ENCODE data around the gene SRR.
"Not testable (repeated sequence)": the region's sequence is repeated elsewhere in the genome, so short reads cannot be mapped to it uniquely, and the experiment has no call there.

The SRR gene

DNA sequence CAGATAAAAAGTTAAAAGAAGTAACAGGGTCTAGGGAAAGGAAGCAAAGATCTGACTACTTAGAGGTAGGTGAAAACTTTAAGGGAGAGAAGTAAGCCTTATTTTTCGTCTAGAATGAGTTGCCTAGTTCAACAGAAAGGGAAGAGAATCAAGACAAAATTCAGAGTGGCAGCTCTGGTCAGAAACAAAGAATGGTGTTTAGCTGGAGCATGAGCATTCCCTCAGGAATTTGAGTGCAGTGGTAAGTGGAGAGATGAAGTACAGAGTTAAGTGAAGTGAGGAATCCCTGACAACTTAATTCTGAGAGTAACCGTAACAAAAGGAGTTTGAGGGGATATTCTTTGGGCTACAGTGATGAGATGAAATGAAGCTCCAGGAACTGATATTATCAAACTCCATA is 11.7 kb upstream of the SRR start:
- DNase-seq (ENCODE audit: low read depth), result no peak

DNA sequence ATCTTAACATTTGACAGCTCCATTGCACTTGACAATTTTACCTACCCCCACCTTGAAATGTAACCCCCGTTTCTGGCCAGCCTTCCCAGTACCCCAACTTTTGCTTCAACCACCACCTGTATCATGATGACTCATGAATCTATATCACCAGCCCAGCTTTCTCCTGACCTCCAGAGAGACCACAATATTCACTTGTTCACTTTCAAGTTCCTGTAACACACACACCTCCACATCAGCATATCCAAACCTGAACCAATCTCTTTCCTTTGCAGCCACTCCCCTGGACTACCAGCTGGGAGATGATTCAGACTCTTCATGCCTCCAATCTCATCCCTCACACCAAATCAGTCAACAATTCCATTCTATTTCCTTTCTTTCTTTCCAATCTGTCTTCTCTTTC is 8.2 kb upstream of the SRR start:
- no peak for DNase-seq (ENCODE audit: low read depth)

DNA sequence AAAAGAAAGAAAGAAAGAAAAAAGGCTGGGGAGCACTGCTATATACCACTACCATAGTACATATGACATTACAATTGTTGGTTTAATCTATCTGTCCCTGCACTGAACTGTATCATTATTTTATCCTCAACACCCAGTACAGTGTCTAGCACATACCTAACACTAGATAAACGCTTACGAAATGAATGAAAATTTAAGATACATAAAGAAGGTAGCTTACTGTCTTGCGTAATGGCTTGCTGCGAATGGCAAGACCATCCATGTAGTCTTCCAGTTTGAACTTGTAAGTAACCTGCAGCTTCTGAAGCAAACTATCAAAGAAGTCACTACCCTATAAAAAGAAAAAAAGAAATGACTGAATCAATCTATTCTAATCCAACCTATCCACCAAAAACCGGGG is 6.7 kb upstream of the SRR start:
- DNase-seq (ENCODE audit: low read depth), result no peak

DNA sequence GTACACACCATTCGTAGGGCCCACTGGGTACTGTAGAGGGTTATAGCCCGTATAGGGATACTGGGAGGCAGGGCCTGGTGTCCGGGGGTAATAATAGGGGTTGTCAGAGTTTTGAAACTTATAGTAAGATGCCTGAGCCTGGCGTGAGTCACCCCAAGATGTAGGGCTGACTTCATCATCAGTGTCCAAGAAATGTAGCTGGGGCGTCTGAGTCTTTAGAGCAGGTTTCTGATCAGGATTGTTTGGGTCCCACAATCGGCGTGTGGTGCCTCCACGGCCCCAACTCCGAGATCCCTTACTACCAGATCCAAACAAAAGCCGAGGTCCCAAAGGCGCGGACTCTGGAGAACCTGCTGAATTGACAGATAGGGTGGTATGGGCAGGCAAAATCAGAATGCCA is 4.6 kb upstream of the SRR start:
- no peak for DNase-seq (ENCODE audit: low read depth)

DNA sequence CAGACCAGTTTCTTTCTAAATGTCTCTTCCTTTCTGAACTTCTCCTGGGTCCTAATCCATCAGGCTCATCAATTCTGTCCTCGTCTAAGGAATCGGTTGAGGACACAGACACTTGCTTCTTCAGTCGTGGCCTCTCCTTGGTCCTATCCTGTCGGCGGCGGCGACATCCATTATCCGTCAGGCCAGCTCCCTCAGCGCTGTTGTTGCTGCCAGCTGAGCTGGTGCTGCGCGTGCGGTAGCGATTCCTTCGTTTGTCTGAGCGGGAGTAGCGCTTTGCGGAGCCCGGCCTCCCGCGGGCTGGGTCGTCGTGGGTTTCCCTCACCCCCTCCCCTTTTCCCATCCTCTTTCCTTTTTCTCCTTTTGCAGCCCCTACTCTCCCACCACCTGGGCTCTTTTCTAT is 4.0 kb upstream of the SRR start:
- no peak for DNase-seq (ENCODE audit: low read depth)

DNA sequence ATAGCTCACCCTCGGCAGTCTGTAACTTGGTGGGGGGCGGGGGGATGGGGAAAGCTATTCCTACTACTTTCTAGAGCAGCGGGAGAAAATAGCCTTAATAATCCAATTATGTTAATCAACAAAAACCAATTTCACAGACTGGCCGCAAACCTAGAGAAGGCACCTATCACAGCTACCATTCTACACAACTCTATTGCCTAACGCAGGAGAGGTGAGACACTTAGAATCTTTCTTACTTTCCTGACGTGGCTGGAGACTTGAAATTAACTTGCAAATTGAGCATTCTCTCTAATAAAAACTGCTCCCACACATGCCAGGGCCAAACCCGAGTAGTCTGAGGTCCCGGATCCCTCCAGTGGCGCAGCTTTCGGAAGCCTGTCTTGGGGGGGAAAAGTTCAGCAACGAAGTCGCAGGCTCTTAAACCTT is 959 bp upstream of the SRR start:
- DNase-seq (ENCODE audit: low read depth), result peak; percentile 9

DNA sequence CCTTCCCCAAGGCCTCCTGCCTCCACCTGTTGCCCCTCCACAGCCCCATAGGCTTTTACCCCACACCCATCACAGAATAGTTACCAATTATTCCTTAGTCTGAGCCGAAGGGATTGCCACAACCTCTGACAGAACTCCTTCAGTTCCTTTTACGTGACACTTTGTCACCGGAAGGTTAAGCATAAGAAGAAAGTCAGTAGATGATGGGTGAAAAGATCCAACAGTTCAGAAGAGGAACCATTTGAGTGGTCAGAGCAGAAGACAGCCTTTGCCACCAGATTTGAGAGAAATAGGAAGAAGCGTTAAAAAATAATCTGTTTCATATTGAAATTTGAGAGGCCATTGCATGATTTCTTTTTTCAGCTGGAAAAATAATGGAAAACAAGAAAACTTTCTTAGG is 1.2 kb downstream of the SRR start:
- no peak for DNase-seq (ENCODE audit: low read depth)

DNA sequence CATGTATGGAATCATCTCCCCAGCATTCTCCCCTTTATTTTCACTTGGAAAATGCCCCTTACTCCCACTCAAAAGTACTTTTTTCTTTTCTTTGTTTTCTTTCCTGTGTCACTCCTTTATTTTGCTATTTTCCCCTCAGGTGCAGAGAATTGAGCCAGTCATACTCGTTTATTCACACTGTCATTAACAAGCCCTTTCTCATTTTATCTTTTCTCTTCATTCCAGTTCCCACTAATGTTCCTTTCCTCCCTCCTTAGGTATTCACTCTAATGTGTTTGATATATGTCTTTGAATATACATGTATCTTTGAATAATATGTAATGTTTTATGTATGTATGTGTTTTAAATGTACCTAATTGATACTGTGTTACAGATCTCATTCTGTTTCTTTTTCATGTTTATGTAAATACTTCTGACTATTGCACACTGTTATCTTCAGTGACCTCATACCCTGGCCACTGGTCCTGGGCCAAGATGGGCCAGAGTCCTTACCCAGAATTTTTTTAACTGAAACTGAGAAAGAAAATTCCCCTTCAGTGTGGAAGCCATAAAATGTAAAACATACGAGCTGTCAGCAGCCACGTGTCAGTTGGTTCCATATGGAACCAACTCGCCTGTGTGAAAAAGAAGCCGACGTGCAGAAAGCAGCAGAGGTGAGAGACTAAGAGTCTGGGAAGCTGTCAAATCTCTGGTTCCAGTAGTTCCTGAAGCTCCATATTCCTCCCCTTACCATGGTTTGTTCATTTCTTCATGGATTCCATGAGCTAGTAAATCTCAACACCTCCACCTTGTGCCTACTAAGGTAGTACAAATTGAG is 5.8 kb downstream of the SRR start:
- no peak for DNase-seq (ENCODE audit: low read depth)

DNA sequence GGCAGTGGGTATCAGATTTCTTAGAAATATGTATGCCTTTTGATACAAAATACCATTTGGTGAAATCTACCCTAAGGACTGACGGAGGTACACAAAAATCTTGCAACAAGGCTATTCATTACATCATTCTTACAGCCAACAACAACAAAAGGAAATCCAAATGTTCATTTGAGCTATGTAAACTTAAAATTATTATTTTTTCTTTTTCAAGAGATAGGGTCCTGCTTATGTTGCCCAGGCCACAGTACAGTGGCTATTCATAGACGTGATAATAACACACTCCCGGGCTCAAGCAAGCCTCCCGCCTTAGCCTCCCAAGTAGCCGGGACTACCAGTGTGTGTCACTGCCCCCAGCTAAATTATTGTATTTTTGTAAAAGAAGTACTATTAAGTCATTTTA is 9.0 kb downstream of the SRR start:
- no peak for DNase-seq (ENCODE audit: low read depth)

DNA sequence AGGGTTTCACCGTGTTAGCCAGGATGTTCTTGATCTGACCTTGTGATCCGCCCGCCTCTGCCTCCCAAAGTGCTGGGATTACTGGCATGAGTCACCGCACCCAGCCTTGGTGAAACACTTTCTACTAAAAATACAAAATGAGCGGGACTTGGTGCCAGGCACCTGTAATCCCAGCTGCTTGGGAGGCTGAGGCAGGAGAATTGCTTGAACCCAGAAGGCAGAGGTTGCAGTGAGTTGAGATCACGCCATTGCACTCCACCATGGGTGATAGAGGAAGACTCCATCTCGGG is 13.1 kb downstream of the SRR start:
- DNase-seq (ENCODE audit: low read depth), result not testable (repeated sequence)

DNA sequence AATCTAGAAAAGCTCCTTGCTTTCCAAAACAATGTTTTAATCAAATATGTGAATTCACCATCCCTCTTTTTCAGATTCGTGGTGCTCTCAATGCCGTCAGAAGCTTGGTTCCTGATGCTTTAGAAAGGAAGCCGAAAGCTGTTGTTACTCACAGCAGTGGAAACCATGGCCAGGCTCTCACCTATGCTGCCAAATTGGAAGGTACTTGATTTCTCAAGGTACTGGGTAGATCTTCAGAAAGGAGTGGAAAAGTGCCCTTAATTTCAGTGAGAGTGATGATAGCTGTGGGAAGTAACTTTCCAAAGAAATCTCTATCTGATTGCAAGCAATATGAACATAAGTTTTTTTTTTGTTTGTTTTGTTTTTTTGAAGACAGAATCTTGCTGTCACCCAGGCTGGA is 14.0 kb downstream of the SRR start:
- DNase-seq (ENCODE audit: low read depth), result no peak

DNA sequence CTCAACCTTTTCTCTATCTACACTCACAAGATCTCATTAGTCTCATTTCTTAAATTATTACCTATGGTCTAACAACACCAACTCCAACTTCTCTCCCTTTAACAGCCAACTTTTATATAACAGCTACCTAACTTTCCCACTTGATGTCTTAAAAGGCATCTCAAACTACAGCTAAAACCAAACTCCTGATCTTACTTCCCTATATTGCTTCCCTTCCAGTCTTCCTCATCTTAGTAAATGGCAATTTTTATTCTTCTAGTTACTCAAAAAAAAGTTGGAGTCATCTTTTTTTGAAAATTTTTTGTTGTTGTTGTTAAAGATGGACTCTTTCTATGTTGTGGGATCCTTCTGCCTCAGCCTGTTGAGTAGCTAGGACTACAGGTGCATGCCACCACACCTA is 15.3 kb downstream of the SRR start:
- DNase-seq (ENCODE audit: low read depth), result no peak

DNA sequence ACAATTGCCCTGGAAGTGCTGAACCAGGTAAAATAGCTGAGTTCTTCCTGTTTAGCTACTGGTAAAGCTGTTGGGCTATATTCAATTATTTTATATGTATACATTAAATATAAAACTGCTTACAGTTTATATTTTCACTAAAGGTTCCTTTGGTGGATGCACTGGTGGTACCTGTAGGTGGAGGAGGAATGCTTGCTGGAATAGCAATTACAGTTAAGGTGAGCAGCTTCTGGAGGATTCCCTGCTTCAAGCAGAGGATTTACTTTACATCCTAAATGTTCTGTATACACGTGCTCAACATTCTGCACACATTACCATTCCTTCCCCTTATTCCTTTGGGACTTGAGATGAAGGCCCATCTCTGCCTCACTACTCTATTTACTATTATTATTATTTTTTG is 17.6 kb downstream of the SRR start:
- no peak for DNase-seq (ENCODE audit: low read depth)

DNA sequence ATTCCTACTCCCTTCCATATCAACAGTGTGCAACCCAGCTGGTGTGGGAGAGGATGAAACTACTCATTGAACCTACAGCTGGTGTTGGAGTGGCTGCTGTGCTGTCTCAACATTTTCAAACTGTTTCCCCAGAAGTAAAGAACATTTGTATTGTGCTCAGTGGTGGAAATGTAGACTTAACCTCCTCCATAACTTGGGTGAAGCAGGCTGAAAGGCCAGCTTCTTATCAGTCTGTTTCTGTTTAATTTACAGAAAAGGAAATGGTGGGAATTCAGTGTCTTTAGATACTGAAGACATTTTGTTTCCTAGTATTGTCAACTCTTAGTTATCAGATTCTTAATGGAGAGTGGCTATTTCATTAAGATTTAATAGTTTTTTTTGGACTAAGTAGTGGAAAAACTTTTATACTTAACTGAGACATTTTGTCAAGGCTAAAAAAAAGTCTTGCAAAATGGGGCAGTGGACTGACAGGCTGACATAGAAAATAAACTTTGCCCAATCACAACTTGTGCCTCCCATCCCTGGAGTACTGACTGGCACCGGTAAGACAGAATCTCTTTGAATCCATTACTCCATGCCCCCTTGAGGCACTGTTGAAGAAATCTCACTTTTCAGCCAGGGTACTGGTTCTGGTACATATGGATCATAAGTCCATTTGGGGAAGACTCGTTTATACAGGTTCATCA is 20.0 kb downstream of the SRR start:
- DNase-seq (ENCODE audit: low read depth), result no peak

DNA sequence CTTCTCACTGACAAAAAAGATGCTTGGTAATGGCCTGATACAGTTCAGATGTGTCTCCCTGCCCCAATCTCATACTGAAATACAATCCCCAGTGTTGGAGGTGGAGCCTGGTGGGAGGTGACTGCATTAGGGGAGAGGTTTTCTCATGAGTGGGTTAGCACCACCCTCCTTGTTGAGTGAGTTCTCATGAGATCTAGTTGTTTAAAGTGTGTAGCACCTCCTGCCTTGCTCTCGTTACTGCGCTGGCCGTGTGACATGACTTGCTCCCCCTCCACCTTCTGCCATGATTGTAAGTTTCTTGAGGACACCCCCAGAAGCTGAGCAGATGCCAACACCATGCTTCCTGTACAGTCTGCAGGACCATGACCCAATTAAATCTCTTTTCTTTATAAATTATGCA is 27.6 kb downstream of the SRR start:
- DNase-seq (ENCODE audit: low read depth), result no peak

DNA sequence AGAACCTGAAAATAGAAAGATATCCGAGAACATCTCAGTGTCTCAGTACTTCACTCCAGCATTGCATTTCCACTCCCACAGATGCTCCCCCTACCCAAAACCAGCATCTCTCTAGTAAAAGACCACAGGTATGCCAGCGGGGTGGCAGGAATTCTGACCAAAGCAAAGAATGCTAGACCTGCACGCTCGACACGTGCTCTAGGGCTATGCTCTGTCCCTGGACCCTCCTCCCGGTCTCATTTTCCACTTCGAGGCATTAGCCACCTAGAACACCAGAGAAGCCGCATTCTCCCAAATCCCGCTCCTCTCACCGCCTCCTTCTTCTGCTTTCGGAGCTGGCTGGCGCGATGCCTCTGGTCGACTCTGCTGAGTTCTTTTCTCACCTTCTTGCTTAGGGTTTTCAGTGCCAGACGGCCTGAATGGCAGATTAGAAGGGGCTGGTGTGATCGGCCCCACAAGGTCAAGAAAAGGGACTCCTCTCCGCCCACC is 32.0 kb downstream of the SRR start:
- no peak for DNase-seq (ENCODE audit: low read depth)

DNA sequence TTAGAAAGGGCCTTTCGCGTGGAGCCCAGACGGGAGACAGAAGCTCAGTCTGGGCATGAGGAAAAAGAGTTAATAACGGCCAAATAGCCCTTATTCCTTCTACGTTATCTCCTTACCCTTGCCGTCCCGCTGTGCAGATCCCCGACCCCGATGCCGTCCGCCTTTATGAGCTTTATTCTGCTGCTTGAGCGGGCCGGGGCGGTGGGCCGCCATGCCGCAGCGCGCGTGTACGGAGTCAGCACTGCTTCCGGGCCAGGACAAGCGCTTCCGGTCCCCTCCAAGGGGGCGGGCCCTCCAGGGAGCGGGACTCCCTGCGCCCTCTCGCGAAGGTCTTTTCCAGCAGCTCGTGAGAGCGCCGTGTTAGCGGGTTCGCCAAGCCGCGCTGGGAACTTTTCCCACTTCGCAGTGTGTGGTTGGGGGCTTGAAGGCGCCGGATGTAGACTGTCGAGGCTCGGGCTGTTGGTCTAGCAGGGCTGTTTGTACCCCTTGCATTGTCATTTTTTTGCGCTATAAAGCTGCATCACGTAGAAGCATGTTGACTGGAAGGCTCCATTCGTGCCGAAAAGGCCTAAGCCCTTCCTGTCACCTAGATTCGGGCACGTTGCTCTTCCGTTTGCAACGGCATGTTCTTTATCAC is 32.6 kb downstream of the SRR start, which contains the start of gene TSR1:
Gene TSR1 (minus strand): TSS at position 243 of the 637 bp plus-strand sequence. CDS start 30 bp downstream, at position 213.
- DNase-seq (ENCODE audit: low read depth), result peak; percentile 82

DNA sequence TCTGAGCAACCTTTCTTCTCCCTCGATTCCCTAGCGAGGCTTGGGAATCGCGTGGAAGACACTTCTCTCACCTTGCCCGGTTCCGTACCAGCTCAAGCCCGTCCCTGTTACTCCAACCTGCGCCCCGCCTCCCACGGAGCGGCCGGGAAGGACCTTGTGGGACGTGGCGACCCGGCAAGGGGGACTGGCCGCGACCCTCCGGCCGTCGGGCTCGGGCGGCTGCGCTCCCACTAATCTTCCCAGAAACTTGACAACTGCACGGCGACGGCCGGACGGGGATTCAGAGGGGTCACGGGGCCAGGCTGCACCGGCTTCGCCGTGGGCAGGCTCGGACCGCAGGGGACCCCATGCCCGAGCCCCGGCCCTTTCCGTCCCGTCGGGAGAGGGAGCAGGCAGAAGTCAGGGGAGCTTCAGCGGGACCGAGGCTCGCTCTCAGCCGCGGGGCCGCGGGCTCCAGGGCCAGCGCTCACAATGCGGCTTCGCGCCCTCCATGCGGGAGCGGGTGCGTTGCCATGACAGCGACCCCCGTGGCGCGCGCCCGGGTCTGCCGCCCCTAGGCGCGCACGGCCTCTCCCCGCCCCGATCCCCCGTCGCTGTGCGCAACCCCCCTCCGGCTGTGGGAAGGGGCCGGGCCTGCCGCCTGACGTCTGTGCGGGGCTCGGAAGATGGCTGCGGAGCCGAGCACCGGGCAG is 33.2 kb downstream of the SRR start, which contains the start of gene SGSM2:
Gene SGSM2 (plus strand): TSS at position 650 of the 692 bp plus-strand sequence. CDS start 188 bp downstream, outside the sequence.
- peak; percentile 59 for DNase-seq (ENCODE audit: low read depth)

DNA sequence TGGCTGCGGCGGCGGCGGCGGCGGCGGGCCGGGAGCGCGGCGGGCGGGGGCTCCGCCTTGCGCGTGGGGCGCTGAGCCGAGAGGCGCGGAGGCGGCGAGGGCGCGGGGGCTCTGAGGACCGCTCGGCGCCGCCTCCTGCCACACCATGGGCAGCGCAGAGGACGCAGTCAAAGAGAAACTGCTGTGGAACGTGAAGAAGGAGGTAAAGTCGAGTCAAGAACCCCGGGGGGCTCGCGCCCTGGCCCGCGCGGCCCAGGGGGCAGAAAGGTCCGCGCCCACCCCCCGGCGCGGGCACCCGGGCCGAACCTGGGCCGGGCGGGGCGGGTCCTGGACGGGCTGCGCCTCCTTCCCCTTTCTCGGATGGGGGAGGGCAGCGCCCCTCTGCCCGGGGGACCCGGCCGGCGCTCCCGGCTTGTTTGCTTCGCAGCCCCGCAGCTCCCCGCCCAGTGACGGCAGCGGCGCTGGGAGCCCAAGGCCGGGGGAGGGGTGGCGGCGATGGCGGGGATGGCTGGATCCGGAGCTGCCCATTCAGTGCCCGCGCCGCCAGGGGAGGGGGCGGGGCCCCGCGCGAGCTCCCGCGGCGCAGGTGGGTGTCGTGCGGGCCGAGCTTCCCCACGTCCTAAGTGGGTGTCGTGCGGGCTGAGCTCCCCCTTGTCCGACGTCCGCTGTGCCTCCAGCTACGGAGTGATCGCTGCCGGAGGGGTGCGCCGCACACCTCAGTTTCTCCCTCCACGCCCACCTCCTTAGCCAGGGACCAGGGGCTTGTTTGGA is 34.0 kb downstream of the SRR start:
- peak; percentile 32 for DNase-seq (ENCODE audit: low read depth)

DNA sequence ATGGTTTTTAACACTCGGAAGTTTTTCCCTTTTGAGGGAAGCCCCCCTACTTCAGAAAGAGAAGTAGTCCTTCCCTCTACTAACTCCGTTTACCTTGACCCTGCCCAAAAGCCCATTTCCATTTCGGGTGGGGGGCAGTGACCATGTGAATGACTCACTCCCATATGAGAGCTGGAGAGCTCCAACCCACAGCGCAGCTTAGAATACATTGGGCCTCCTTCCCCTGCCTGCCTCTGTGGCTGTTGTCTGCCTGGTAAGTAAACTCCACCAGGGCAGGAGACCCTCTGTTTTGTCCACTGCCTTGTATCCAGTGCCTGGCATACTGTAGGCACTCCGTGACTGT is 34.5 kb downstream of the SRR start:
- no peak for DNase-seq (ENCODE audit: low read depth)

DNA sequence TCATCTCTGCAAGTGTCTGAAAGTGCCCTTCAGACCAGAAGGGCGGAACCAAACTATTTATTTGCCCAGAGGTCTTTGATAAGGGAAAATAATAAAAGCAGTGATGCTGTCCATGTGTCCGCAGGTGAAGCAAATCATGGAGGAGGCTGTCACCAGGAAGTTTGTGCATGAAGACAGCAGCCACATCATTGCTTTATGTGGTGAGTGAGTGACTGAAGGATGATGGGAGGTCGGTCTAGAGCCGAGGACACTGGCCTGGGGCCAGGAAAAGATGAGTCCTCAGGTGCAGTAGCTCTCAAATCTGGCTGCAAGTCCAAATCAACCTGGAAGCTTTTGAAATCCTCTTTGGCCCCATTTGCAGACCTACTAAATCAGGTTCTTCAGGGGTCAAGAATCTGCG is 39.7 kb downstream of the SRR start:
- peak; percentile 16 for DNase-seq (ENCODE audit: low read depth)

DNA sequence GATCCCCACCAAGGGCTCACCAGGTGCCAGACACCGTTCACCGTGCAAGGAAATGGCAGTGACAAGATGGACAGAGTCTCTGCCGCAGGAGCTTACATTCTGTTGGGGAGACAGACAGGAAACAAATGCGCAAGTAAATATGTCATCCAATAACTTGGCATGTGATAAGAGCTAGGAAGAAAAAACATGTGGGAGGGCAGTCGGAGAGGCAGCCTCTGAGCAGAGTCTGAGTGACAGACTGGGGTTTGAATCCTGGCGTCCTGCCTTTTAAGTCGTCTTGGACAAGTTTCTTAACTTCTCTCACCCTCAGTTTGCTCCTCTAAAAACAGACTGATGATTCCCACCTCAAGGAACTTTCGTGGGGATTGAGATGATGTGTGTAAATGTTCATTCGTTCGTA is 40.8 kb downstream of the SRR start:
- DNase-seq (ENCODE audit: low read depth), result no peak

Measured in activated gamma-delta T cell treated with anti-CD3 and anti-CD28 coated beads, Interleukin-2, amount 50 U/mL, for 16 hours (primary cell).